ENCODE results near the gene MSX2.
"Not testable (repeated sequence)": the region's sequence is repeated elsewhere in the genome, so short reads cannot be mapped to it uniquely, and the experiment has no call there.

The MSX2 gene

DNA sequence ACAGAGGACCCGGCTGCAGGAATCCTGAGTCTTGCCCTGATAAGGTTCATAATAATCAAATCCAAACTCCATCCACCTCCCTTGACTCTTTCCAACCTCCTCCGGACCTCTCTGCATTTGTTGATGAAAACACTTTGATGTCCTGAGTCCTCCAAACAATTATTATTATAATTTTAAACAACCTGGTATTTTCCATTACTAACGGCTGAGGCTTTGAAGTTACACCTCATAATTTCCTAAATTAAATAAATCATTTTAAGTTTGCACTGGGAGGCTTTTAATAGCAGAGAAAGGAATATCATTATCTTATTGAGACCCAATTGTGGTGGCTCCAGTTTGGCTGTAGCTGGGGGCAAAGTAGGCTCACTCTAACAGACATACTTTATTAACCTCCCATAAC lies 9.5 kb downstream of the MSX2 start:
- no peak for DNase-seq

DNA sequence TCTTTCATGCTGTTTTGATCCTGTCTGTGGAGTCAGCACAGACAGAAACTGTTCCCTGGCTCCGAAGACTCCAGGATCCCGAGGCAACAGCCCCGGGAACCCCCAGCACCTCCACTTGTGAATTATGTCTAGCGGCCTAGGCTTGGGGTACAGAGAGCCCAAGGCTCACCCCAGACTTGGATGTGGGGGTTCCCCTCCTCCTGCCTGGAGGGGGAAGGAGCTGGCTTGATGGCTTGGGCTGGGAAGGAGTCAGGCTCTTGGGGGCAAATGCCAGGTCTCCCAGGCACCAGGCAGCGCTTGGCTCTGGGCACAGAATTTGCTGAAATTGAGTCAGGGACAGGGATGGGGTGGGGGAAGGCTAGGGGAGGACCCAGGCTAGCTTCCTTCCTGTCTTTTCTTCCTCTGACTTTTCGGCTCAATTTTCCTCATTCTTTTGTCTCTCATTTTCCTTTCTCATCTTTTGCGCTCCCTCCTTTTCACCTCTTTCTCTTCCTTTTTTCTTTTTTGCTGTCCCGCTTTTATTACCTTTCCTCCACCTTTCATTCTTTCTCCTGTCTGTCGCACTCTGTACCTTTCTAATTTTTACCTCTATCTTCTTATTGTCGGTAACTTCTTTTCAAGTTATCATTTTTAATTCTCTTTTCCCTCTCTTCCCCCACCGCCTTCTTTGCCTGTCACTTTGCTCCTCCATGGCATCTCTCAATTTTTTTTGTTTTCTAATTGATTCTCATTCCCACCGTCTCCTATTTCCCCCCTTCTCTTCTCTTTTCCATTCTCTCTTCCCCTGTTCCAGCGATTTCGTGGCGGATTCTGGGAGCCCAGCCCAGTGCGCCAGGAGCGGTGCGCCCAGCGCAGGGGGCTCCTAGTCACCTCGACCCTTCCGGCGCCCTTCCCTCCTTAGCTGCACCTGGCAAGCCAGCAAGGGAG lies 10.5 kb downstream of the MSX2 start:
- no peak for DNase-seq

DNA sequence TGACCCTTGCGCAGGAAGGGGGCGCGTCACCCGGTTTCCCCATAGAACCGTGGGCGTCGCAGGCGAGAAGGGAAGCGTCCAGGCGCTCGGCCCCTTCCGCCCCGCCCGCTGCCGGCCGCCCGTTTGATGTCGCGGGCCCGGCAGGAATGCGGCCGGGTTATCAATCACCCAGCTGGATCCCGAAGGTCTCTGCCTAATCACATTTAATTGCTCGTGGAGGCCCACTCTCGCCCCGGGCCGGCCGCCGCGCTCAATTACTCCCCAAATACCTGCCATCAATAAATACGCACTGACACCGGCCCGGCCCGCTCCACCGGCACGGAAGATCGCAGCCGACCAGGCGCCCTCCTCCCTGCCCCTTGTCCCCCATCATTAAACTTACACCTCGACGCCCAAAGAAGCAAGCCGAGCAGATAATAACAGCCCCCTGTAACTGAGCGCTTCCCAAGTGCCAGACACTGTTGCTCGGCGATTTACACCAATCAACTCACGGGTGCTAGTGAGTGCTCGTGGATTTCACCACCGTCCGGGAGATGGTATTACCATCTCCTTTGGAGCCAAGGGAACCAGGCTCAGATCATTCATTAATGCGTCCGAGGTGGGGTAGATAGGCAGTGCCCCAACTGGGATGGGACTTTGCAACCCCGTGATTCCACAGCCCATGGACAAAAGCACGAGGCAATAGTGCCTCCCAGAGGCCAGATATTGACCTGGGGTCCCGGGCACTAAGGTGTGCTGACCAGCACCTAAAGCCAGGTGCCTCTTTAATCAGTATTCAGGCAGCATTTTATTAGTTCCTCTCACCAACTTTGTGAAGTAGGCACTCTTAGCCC lies 11.3 kb downstream of the MSX2 start:
- no peak for DNase-seq

DNA sequence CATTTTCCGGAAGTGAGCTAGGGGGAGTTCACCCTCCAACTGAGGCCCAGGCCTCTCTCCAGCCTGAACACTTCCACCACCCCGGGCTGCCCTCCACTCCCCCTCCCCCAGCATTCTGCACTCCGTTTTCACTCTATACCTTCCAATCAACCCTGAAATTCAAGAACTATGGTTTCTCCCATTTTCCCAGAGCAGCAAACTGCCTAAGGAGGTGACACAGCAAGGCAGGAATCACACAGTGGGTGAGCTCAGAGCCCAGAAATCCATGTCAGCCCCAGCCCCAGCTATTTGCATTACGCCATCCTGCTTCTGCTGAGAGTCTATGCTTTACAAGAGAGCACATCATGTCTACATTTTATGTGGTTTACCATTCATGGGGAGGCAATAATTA lies 11.9 kb downstream of the MSX2 start:
- no peak for DNase-seq

DNA sequence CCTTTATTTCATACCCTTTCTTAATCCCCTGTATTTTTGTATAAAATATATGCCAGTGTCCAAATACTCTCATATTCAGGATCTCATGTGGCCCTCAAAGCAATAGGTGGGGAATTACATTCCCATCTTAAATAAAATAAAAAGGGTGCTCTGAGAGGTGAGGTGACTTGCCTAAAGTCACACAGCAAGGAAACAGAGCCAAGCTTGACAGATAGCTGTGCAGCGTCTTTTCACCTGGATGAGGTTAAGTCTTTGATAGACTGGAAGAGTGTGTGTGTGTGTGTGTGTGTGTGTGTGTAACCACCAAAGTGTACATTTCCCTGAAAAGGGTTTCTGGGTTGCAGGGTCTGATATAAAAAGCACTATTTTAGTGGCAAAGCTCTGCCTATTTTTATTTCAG lies 12.4 kb downstream of the MSX2 start:
- DNase-seq: no peak

DNA sequence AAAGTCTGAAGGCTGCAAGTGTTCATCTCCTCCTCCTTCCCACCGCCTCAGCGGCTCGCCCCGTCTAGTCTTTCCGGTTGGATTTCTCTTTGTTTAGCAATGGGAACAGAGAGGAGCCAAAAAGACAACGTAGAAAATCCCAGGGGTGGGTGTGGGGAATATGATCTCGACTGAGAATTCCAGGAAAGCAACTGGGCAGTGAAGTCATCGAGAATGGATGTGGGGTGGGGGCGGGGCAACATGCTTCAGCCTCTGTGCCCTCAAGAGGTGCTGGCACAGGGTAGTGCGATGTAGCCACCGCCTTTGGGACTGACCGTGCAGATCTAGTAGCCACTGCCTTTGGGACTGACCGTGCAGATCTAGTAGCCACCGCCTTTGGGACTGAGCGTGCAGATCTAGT lies 12.9 kb downstream of the MSX2 start:
- DNase-seq: no peak

DNA sequence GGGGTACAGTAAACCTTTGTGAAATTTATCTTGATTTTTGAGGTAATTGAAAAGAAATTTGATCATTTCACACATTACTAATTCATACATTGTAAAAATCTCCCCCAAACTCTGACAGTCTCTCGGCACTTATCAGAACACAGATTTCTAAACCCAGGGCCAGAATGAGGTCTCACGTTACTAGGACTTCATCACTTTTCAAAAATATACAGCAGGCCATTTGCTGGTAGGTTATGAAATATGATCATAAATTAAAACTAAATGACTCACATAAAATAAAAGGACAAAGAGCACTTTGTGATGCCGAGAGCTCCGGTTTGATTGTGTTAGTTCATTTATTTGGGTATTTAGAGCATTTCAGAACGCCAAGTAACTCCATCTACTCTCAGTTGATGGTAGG lies 17.0 kb downstream of the MSX2 start:
- no peak for DNase-seq

DNA sequence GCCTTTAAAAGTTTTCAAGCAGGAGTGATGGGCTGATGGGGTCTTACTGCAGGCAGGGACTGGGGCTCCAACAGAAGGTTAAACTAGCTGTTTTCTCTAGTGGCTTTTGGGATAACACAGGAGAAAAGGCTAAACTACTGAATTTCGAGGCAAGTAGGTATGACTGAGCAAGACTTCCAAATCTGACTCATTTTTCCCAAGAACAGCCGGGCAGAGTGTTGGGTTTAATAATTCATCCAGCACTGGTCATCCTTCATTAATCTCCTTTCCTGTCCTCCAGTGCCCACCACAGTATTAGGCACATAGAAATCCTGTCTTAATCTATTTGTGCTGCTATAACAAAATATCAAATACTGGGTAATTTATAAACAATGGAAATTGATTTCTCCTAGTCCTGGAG lies 20.5 kb downstream of the MSX2 start:
- no peak for DNase-seq

DNA sequence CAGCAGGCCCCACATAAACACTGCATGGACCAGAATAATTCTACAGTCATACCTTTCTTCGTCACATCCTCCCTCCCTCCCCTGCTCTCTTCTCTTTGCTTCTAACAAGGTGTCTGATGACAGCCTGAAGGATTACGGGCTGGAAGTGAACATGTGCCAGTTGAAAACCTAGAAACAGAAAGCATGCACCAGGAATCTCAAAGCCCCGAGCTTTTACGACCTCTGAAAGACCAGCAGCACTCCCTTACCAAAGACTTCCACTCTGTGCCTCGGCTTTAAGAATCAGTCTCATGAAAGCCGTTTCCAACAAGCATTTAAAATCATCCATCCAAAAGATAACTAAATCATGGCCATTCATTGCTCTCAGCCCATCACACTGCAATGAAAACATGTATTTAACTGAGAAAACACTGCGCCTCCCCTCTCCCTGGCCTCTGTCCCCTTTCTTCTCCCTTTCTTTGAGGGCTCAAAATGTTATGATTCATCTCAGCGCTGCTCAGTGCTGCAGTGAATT lies 21.3 kb downstream of the MSX2 start:
- no peak for DNase-seq

DNA sequence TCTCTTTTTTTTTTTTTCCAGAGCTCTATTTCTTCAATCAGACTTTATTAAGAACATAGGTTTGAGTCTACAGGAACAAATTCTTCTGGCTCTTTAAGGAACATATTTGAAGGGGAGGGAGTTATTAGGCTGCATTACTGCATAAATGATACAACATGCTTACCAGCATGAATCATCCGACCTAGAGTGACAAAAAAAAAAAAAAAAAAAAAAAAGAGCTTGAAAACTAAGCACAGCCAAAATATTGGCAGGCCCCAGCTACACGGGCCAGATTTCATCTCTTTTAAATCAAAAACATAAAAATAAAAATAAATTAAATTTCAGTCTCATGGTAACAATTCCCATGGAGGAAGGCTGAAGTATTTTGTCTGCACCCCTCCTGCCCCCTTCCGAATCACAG lies 26.3 kb downstream of the MSX2 start:
- DNase-seq: no peak

DNA sequence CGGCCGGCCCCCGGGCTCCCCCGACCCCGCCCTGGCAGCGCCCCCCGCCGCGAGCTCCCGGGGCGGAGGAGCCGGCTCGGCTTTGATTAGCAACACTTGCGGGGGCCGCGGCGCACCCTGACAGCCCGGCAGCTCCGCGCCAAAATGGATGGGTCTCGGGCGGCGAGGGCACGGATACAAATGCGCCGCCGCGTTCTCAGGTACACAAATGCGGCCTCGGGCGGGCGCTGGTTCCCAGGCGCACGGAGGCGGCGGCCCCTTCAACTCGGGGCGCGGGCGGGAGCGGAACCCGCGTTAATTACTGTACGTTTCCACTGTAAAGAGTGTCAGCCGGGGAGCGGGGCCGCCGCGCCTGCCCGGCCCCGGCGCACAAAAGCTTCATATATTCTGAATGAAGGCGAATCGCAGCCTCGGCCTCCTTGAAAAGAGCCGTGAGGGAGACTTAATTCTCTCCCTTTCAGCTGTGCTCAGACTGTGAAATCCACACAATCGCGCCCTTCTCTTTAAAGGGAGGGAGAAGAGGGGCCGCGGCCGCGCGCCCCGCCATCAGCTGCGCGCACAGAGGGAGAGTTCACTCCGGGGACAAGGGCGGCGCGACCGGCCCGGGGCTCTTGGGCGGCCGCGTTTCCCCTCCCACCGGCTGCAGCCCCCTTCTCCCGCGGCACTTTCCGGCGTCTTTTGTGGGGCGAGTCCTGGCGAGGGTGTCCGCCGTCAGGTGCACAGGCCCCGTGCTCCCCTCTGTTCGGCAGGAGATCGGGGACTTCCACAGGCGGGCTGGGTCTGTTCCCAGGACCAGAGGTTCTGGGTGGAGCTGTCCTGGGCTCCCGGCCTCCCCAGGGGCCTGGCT lies 27.0 kb downstream of the MSX2 start:
- DNase-seq: no peak

DNA sequence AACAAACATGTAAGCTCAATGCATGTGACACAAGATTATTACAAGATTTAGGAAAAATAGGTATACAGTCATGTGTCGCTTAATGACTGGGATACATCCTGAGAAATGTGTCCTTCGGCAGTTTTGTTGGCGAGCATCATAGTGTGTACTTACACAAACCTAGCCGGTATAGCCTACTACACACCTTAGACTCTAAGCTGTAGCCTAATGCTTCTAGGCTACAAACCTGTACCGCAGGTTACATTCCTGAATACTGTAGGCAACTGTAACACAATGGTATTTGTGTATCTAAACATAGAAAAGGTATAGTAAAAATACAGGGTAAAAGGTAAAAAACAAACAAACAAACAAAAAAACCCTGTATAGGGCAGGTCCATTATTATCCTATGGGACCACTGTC lies 27.7 kb downstream of the MSX2 start:
- DNase-seq: no peak

DNA sequence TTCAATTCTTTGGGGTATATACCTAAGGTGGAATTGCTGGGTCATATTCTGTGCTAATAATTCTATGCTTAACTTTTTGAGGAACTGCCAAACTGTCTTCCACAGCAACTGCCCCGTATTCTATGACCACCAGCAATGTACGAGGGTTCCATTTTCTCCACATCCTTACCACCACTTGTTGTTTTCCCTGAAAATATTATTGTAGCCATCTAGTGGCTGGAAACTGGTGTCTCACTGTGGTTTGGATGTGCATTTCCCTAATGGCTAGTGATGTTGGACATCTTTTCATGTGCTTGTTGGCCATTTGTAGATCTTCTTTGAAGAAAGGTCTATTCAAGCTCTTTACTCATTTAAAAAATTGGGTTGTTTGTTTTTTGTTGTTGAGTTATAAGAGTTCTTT lies 30.7 kb downstream of the MSX2 start:
- DNase-seq: no peak

DNA sequence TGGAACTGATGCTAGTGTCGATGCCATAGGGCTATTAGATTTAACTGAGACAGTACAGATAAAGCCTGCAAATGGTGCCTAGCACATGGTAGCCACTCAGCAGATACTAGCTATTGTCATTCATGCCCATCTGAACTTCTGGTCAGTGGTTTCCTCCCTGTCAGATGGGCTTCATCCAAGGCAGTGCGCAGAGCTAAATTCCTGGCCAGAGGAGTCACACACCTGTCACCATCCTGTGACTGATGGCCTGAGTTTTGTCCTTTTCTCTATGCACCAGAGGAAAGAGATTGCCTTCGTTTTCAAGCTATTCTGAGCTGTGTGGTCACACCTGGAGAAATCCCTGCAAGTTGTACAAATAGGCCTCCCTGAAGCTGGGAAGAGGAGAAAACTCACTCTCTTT lies 34.7 kb downstream of the MSX2 start:
- no peak for DNase-seq

DNA sequence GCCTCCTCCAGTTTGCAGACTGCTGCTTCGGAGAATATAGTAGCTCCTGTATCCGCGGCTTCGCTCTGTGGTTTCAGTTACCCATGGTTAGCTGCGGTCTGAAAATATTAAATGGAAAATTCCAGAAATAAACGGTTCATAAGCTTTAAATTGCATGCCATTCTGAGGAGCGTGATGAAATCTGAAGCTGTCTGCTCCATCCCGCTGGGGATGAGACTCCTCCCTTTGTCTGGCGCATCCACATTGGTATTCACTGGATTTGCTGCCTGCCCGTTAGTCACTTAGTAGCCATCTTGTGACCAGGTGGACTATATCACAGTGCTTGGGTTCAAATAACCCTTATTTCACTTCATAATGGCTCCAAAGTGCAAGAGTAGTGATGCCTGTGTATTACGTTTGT lies 36.3 kb downstream of the MSX2 start:
- DNase-seq: no peak

DNA sequence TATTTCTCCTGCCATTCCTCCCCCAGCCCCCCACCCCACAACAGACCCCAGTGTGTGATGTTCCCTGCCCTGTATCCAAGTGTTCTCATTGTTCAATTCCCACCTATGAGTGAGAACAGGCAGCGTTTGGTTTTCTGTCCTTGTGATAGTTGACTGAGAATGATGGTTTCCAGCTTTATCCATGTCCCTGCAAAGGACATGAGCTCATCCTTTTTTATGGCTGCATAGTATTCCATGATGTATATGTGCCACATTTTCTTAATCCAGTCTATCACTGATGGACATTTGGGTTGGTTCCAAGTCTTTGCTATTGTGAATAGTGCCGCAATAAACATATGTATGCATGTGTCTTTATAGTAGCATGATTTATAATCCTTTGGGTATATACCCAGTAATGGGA lies 37.0 kb downstream of the MSX2 start:
- DNase-seq: not testable (repeated sequence)

DNA sequence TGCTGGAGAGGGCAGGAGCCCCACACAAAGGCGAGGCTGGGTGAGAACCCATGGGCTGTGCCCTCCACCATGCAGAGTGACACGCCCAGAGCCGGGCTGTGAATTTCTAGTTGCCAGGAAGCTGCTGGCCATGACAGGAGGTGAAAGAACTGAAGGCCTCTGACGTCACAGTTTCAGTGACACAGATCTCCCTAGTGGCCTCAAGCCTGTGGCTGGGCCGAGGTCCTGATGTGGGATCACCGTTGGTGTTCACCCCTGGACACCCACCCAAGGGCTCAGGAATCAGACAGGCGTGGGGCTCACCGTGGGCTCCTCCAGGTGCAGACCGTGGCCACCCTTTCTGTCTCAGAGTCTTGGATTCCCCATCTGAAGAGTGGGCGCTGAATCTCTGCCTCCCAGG lies 39.9 kb downstream of the MSX2 start:
- DNase-seq: no peak

DNA sequence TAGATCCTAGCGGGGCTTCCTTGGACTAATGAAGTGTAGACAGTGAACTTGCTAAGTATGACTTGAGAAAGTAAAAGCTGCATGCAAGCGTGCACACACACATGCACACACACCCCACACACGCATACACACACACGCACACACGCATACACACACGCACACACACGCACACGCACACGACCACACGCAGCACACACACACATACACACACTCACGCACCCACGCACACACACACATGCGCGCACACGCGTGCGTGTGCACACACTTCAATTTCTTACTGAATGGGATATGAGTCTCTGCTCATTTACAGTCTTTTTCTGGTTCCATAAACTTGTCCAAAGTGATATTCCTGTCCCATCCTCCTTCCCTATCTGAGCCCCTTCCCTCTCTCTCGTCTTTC lies 41.2 kb downstream of the MSX2 start:
- DNase-seq: no peak

DNA sequence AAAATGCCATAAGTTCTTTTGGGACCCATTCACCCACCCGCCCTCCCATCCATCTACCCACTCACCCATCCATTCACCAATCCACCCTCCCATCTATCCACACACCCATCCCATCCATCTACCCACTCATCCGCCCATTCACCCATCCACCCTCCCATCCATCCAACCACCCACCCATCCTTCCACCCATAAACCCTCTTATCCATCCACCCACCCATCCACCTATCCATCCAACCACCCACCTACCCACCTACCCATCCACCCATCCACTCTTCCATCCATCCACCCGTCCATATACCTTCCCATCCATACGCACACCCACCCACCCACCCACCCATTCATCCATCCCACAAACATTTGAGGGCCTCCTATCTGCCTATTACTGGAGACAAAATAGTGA lies 43.3 kb downstream of the MSX2 start:
- no peak for DNase-seq

DNA sequence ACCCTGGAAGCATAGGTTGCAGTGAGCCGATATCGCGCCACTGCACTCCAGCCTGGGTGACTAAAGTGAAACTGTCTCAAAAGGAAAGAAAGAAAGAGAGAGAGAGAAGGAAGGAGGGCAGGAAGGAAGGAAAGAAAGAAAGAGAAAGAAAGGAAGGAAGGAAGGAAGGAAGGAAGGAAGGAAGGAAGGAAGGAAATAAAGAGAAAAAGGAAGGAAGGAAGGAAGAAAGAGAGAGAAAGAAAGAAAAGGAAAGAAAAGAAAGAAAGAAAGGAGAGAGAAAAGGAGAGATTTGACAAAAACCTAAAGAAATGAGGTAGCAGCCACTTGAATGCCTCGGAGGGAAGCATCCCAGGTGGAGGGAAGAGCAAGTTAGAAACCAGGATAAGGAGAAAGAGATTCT lies 44.6 kb downstream of the MSX2 start:
- DNase-seq: no peak

DNA sequence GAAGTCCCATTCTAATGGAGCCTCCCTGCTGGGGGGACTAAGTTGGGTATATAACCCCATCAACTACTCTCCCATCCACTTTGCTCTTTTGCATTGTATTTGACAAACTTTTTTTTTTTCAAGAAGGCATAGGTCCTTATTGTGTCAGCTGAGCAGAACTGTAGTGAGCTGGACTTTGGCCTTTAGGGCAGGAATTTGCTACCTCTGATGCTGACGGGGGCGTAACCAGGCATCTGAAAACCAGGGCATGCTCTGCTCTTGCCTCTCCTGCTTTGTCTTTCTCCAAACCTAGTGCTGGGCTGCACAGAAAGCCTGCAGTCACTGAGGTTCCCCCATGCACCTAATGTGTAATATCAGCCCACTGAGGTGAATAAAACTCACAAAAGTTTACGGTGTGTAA lies 49.0 kb downstream of the MSX2 start:
- DNase-seq: no peak

DNA sequence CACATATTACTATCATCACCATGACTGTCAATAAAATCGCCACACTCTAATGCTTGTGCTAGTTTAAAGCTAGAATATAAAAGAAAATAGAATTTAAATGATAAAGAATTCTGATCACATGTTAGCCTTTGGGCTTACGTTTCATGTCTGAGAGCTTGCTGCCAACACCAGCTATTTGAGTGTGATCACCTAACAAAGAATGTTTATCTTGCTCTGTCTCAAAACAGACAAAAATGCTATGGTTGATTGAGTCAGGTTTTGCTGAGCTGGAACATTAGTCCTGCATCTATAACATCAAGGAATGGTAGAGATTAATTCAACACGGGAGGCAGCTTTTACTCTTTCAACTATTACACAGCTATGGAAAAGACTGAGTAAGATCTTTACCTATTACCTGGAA lies 50.7 kb downstream of the MSX2 start:
- DNase-seq: no peak

DNA sequence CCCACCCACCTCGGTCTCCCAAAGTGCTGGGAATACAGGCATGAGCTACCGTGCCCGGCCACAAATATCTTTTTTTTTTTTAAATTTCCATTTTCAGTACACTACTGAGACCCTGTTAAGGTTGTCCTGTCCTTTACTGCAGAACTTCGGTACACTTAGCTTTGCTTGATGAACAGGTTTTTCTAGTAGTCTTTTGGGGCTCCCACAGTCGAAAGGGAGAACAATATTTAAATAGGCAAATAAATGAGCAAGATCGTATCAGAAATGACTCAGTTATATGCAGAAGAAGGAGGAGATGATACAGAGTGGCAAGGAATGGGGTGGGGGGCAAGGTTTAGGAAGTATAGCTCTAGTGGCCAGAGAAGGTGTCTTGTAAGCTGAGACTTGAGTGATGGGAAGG lies 52.7 kb downstream of the MSX2 start:
- no peak for DNase-seq

Data from activated CD8-positive, alpha-beta memory T cell treated with anti-CD3 and anti-CD28 coated beads for 24 hours (primary cell).